GM12864 (cell line): ENCODE measurements around the gene SH2D3C.

Source experiments
- DNase-seq: peaks from one replicate; pipeline ENCODE4 v3.0.0-alpha.2; 2011; ENCODE audit warnings: low read depth
- H3K4me3 ChIP-seq: 2 replicates; pipeline ENCODE4 v1.5.1; 2011; ENCODE audit warnings: mild to moderate bottlenecking, low read depth, low read length, control low read depth
- CTCF ChIP-seq: IDR thresholded peaks from 2 replicates; pipeline ENCODE4 v1.5.1; 2011; ENCODE audit warnings: low read depth, mild to moderate bottlenecking, moderate library complexity, low read length, control low read depth, inconsistent platforms; ENCODE audit errors: missing control alignments

Gene SH2D3C

GRCh38 chr9:127694890-127695720 is 83.4 kb downstream of the SH2D3C start:
- H3K4me3 ChIP-seq, result no peak overlapping the region
- DNase-seq, result no peak
- TF ChIP-seq CTCF, result no peak

- DNase-seq, result no peak
- no peak overlapping the region for H3K4me3 ChIP-seq
- TF ChIP-seq CTCF, result no peak
Observed at GRCh38 chr9:127693697-127694096, 84.8 kb downstream of the SH2D3C start.

GRCh38 chr9:127693143-127693542 is 85.3 kb downstream of the SH2D3C start:
- no peak for DNase-seq
- H3K4me3 ChIP-seq, result no peak overlapping the region
- TF ChIP-seq CTCF, result no peak

- H3K4me3 ChIP-seq, result no peak overlapping the region
- TF ChIP-seq CTCF, result no peak
- DNase-seq, result no peak
Observed at GRCh38 chr9:127692071-127692470, 86.4 kb downstream of the SH2D3C start.

- TF ChIP-seq CTCF, result no peak
- no peak overlapping the region for H3K4me3 ChIP-seq
- no peak for DNase-seq
Observed at GRCh38 chr9:127690735-127691134, 87.7 kb downstream of the SH2D3C start.

- no peak for DNase-seq
- no peak overlapping the region for H3K4me3 ChIP-seq
- TF ChIP-seq CTCF, result no peak
Observed at GRCh38 chr9:127689329-127690000, 89.0 kb downstream of the SH2D3C start.
